ENCODE results near the gene SCO2. TPM values are rescaled to one million over a fixed set of nuclear protein-coding genes. Genes with fewer than 3 reads are reported as not detected.

SCO2 gene
- total and polyA plus RNA-seq, 2 of the 4 experiments (the other 2 are of a cell fraction), result 1.3 to 1.9 TPM

DNA sequence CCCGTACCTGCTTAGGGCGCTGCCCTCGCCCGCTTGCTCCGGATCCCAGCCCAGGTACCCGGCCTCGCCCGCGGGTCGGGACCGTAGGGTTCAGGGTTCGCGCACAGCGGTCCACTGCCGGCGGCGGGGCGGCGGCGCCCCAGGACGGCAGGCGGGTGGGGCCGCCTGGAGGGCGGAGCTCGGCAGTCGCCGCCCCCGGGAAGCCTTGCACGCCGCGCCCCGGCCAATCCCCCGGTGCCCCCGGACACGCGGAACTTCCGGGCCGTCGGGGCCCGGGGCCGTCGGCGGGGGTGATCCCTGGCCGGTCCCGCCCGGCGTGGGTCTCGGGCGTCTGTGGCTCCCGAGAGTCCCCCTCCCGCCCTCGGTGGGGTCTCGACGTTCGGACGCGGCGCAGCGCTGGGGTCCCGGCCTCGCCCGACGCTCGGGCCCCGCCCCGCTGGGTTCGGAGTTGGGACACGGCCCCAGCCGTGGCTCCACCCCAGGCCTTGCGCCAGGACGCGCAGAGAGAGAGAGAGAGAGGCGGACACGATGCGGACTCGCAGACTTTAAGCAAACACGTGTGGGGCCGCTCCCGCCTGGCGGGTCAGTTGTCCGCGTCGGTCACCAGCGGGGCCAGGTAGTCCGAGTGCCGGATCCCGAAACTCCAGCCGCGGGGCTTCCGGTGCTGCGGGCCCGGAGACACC lies 4.6 kb upstream of the SCO2 start, which contains the start of gene TYMP:
TYMP (minus strand) TSS at position 116 of the 683 bp plus-strand sequence. CDS start 303 bp downstream, outside the sequence.
- Histone ChIP-seq H2BK20ac (ENCODE audit: low read depth, low read length) (no peak within 1 kb of the TSS), H3K56ac (ENCODE audit: extremely low read depth, insufficient read depth, low read length) (0 out of 2 replicates have a peak within 1 kb of the TSS, but pooled peaks have one; percentile 12), H2BK15ac (ENCODE audit: low read depth, low read length) (no peak within 1 kb of the TSS; the same call in 2 of the 3 replicates), H4K91ac (ENCODE audit: insufficient read depth, low read depth, low read length) (peak within 1 kb of the TSS; percentile 77), H3K27ac (ENCODE audit: insufficient read depth, low read length) (no peak within 1 kb of the TSS; the same call in 1 of the 2 replicates), H3K18ac (ENCODE audit: low read depth, low read length) (no peak within 1 kb of the TSS), H3K9ac (ENCODE audit: low read depth, low read length) (no peak within 1 kb of the TSS), H2BK120ac (ENCODE audit: low read depth, low read length) (peak within 1 kb of the TSS; percentile 27; the same call in 1 of the 2 replicates), H3K23ac (ENCODE audit: low read depth, low read length) (peak within 1 kb of the TSS; percentile 72; the same call in 1 of the 2 replicates), H3K79me1 (ENCODE audit: low read depth in 1 of 2, low read length in 2 of 2) (peaks cover 4 to 20% of the 10 kb centered on the region in 2 experiments; a peak in 2 of 4 replicates), H3K36me3 (ENCODE audit: control insufficient read depth, insufficient read depth, low read length) (no peaks in the 10 kb centered on the region), H3K4me2 (ENCODE audit: low read depth, low read length) (peak within 1 kb of the TSS; percentile 69), H2AK5ac (ENCODE audit: low read depth, low read length) (peak within 1 kb of the TSS; percentile 81), H3K4me3 (ENCODE audit: insufficient read depth, low read depth, low read length) (peak within 1 kb of the TSS; percentile 21), H3K4me1 (ENCODE audit: control insufficient read depth, insufficient read depth, low read length) (peaks cover 19% of the 10 kb centered on the region), H3K9me3 (ENCODE audit: control insufficient read depth, insufficient read depth, low read length) (no peaks in the 10 kb centered on the region), H4K8ac (ENCODE audit: low read depth in 2 of 2, low read length in 2 of 2) (peak within 1 kb of the TSS; percentile 53 to 91; a peak in 3 of 4 replicates), H2AK9ac (replicated peaks; ENCODE audit: low read depth, low read length, poor library complexity) (peak within 1 kb of the TSS; percentile 96), H2AFZ (replicated peaks; ENCODE audit: low read length, poor library complexity) (peak within 1 kb of the TSS; percentile 89), H3K27me3 (ENCODE audit: control insufficient read depth, insufficient read depth, low read length) (peaks cover 5% of the 10 kb centered on the region; the same call in 1 of the 2 replicates), H4K5ac (ENCODE audit: low read depth, low read length) (peak within 1 kb of the TSS; percentile 49), H3K9me1 (ENCODE audit: insufficient read depth, low read length) (peaks cover 13% of the 10 kb centered on the region; the same call in 1 of the 2 replicates), H3K4ac (ENCODE audit: low read depth, low read length) (peak within 1 kb of the TSS; percentile 82), H4K20me1 (ENCODE audit: insufficient read depth, low read length) (no peaks in the 10 kb centered on the region), H3K14ac (replicated peaks; ENCODE audit: low read depth, low read length) (peak within 1 kb of the TSS; percentile 42; the same call in 1 of the 2 replicates), H2BK5ac (ENCODE audit: low read depth, low read length, poor library complexity, severe bottlenecking) (no peak within 1 kb of the TSS)
- intact Hi-C loops (cut with micrococcal nuclease), result loop anchor here (5.0 kb wide), 1 partner anchor 52 kb away; the partner anchor contains the start of gene CHKB
- ATAC-seq (ENCODE audit: low read depth) (peak; percentile 4), DNase-seq (peak; percentile 44)
- ChIA-PET POLR2A (ENCODE audit: unreplicated experiment) (interaction anchor here (0.6 kb wide), 1 partner anchor 14 kb away, joined by 3 read pairs; no protein-coding TSS in a partner anchor), CTCF (no interaction called here)
- dilution Hi-C loops (cut with HindIII; ENCODE audit: low sequenced_read_pairs, unreplicated experiment), result no loop called here
- 4% methylated on average over 46 of the region's 92 CpGs; no CpG with 5 or more reads in 1 of the 2 experiments for WGBS, 2 experiments (ENCODE audit: extremely low coverage in 2 of 2, insufficient read length in 1 of 2)
- in situ Hi-C loops (cut with MboI; ENCODE audit: low sequenced_read_pairs), result loop anchor here (5.0 kb wide), 1 partner anchor 47 kb away; the partner anchor contains the start of gene CPT1B
- no TSS peak for BruUV-seq (replicated peaks)
- TF ChIP-seq RAD21 (IDR thresholded peaks at IDR 0.05; ENCODE audit: low read length), result no peak
- no peak for TF ChIP-seq CEBPB (IDR thresholded peaks at IDR 0.05; ENCODE audit: low read depth, low read length)
- TF ChIP-seq RCOR1 (IDR thresholded peaks at IDR 0.05; ENCODE audit: insufficient replicate concordance, low read length), result no peak
- TF ChIP-seq, protein P1, sequence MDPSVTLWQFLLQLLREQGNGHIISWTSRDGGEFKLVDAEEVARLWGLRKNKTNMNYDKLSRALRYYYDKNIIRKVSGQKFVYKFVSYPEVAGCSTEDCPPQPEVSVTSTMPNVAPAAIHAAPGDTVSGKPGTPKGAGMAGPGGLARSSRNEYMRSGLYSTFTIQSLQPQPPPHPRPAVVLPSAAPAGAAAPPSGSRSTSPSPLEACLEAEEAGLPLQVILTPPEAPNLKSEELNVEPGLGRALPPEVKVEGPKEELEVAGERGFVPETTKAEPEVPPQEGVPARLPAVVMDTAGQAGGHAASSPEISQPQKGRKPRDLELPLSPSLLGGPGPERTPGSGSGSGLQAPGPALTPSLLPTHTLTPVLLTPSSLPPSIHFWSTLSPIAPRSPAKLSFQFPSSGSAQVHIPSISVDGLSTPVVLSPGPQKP (IDR thresholded peaks at IDR 0.05; ENCODE audit: borderline replicate concordance, low read depth, low read length), result no peak
- TF ChIP-seq BHLHE40 (IDR thresholded peaks at IDR 0.05; ENCODE audit: low read depth, low read length), result 0 out of 2 replicates have a peak, but pooled peaks have one; percentile 27
- TF ChIP-seq NFE2L2 (IDR thresholded peaks at IDR 0.05; ENCODE audit: low read depth, low read length), result no peak
- no peak for TF ChIP-seq SMC3 (IDR thresholded peaks at IDR 0.05; ENCODE audit: low read depth, low read length)
- no peak for TF ChIP-seq USF2 (IDR thresholded peaks at IDR 0.05; ENCODE audit: low read depth, low read length)
- 0 out of 2 replicates have a peak, but pooled peaks have one; percentile 10 for TF ChIP-seq MAZ (IDR thresholded peaks at IDR 0.05; ENCODE audit: borderline replicate concordance, low read depth, low read length)
- no peak for TF ChIP-seq POLR2A (IDR thresholded peaks at IDR 0.05; ENCODE audit: low read depth, low read length)
- no peak for TF ChIP-seq CTCF (conservative IDR thresholded peaks at IDR 0.05; ENCODE audit: low read depth, low read length)
- TF ChIP-seq MXI1 (IDR thresholded peaks at IDR 0.05; ENCODE audit: borderline replicate concordance, low read depth, low read length), result no peak
- TF ChIP-seq FOS (IDR thresholded peaks at IDR 0.05; ENCODE audit: low read depth, low read length), result no peak
